ENCODE results near the gene PPP1R3F. TPM values are rescaled to one million over a fixed set of nuclear protein-coding genes. Genes with fewer than 3 reads are reported as not detected.

Gene PPP1R3F
- total RNA-seq, 2 experiments from 2014 or later = 4.8 to 5.4 TPM

DNA sequence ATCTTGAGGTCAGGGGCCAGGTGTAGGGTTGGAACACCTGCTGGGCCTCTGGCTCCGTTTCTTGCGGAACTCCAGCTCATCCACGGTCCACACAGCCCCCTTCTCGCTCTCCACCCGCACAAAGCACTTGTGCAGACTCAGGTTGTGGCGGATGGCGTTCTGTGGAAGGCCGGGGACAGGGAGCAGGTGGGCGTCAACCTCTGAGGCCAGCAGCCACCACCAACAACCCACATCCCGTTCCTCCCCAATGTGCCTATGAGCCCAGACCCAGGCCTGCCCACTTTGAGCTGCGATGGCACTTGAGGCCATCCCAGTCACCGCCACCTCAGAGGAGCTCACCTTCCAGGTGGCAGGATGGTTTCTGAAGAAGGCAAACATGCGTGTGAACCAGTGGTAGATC is 18.3 kb upstream of the PPP1R3F start:
- no peak for ATAC-seq
- Mint-ChIP-seq H3K4me1 (ENCODE audit: low read depth) (peaks cover 10% of the 10 kb centered on the region), H3K4me3 (no peak overlapping the region), H3K27ac (no peak overlapping the region), H3K36me3 (ENCODE audit: low read depth) (peaks cover 21% of the 10 kb centered on the region), H3K27me3 (no peaks in the 10 kb centered on the region), H3K9me3 (no peaks in the 10 kb centered on the region)
- DNase-seq = no peak
- ChIA-PET CTCF (no interaction called here), POLR2A (interaction anchor here (0.9 kb wide), 1 partner anchor 9 kb away, joined by 5 read pairs; no protein-coding TSS in a partner anchor)
- no peak for TF ChIP-seq CTCF (IDR thresholded peaks at IDR 0.05)
- intact Hi-C loops (cut with micrococcal nuclease) = no loop called here

- H3K9me3 Mint-ChIP-seq = no peaks in the 10 kb centered on the region
- H3K36me3 Mint-ChIP-seq (ENCODE audit: low read depth) = peaks cover 19% of the 10 kb centered on the region
- ChIA-PET POLR2A (interaction anchor here (1.3 to 1.5 kb wide), 2 partner anchors 9 to 11 kb away, joined by 3 read pairs; no protein-coding TSS in a partner anchor), CTCF (no interaction called here)
- no peak for TF ChIP-seq CTCF (IDR thresholded peaks at IDR 0.05)
- no peak overlapping the region for H3K4me3 Mint-ChIP-seq
- no peaks in the 10 kb centered on the region for H3K27me3 Mint-ChIP-seq
- intact Hi-C loops (cut with micrococcal nuclease) = no loop called here
- DNase-seq (no peak), ATAC-seq (no peak)
- H3K4me1 Mint-ChIP-seq (ENCODE audit: low read depth) = peaks cover 35% of the 10 kb centered on the region
- no peak overlapping the region for H3K27ac Mint-ChIP-seq
Observed at GRCh38 chrX:49254639-49255038, 15.0 kb upstream of the PPP1R3F start.

- no peak overlapping the region for H3K27ac Mint-ChIP-seq
- no peaks in the 10 kb centered on the region for H3K27me3 Mint-ChIP-seq
- no peak for ATAC-seq
- peaks cover 14% of the 10 kb centered on the region for H3K36me3 Mint-ChIP-seq (ENCODE audit: low read depth)
- peaks cover 31% of the 10 kb centered on the region for H3K4me1 Mint-ChIP-seq (ENCODE audit: low read depth)
- intact Hi-C loops (cut with micrococcal nuclease) = no loop called here
- DNase-seq = no peak
- no peak overlapping the region for H3K4me3 Mint-ChIP-seq
- CTCF ChIA-PET = no interaction called here
- TF ChIP-seq CTCF (IDR thresholded peaks at IDR 0.05) = no peak
- POLR2A ChIA-PET = interaction anchor here (0.6 to 1.2 kb wide), 5 partner anchors 8 to 55 kb away, joined by 3 to 7 read pairs (median 4); partner anchors contain the start of gene PPP1R3F
- H3K9me3 Mint-ChIP-seq = no peaks in the 10 kb centered on the region
Observed at GRCh38 chrX:49256268-49256995, 13.2 kb upstream of the PPP1R3F start.

DNA sequence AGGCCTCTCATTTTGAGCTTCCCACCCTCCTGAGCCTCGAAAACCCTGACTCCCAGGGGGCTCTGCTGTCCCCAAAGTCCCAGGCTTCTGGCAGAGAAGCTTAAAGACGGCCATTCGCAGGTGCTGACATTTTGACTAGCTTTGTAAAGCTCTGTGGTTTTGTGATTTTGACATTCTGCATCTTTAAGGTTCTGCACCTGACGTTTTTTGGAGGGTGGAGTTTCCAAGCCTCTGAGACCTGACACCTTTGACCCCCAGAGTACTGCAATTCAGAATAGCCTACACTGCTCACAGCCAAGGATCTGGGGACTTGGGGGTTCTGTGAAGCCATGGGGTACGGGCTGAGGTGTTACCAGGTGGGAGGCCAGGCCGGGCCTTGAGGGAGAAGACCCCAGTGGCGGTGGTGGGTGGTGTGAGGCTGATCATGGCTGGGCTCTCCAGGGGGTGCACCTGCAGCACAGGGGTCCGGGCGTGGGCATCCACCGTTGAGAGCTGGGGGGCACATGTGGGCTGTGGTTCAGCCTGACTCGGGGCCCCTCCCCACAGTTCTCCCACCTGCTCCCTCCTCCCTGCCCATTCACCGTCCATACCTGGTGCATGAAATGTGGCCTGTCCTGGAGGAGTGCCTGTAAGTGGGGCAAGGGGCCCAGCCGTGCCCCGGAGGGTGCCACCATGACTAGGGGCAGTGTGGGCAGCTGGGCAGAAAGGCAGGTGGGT is 12.4 kb upstream of the PPP1R3F start:
- Mint-ChIP-seq H3K27me3 (no peaks in the 10 kb centered on the region), H3K9me3 (no peaks in the 10 kb centered on the region), H3K27ac (peak overlapping the region; percentile 52), H3K36me3 (ENCODE audit: low read depth) (peaks cover 15% of the 10 kb centered on the region), H3K4me1 (ENCODE audit: low read depth) (peaks cover 39% of the 10 kb centered on the region), H3K4me3 (peak overlapping the region; percentile 29)
- CTCF ChIA-PET = no interaction called here
- intact Hi-C loops (cut with micrococcal nuclease) = no loop called here
- ATAC-seq (peak; percentile 59), DNase-seq (peak; percentile 30)
- POLR2A ChIA-PET = interaction anchor here (0.8 to 1.2 kb wide), 4 partner anchors 9 to 55 kb away, joined by 3 to 7 read pairs (median 5); partner anchors contain the start of gene PPP1R3F
- no peak for TF ChIP-seq CTCF (IDR thresholded peaks at IDR 0.05)

All from activated CD8-positive, alpha-beta T cell treated with anti-CD3 and anti-CD28 coated beads for 36 hours (primary cell).